H9 (cell line): ENCODE measurements around the gene NOS1AP. TPM values are rescaled to one million over a fixed set of nuclear protein-coding genes. Genes with fewer than 3 reads are reported as not detected.

Experiments used
- DNase-seq: peaks from one replicate; pipeline ENCODE4 v3.0.0-alpha.2; 2017
- H2AFZ ChIP-seq: one replicate; pipeline ENCODE4 v1.6.1; 2013; ENCODE audit warnings: mild to moderate bottlenecking, low read length, control low read depth, moderate library complexity
- H2AK5ac ChIP-seq: 2 replicates; pipeline ENCODE4 v1.6.1; 2013; ENCODE audit warnings: low read length, control low read depth, mixed read lengths; ENCODE audit not compliant: insufficient read length
- H2BK120ac ChIP-seq: one replicate; pipeline ENCODE4 v1.6.1; 2013; ENCODE audit warnings: low read depth, mild to moderate bottlenecking, low read length, control low read depth, inconsistent platforms; ENCODE audit not compliant: poor library complexity, severe bottlenecking
- H2BK12ac ChIP-seq: 2 replicates; pipeline ENCODE4 v1.6.1; 2013; ENCODE audit warnings: low read length, control low read depth, mixed read lengths, low read depth; ENCODE audit not compliant: insufficient read length
- H2BK15ac ChIP-seq: 2 replicates; pipeline ENCODE4 v1.6.1; 2013; ENCODE audit warnings: low read depth, low read length, control low read depth
- H2BK20ac ChIP-seq: one replicate; pipeline ENCODE4 v1.6.1; 2013; ENCODE audit warnings: low read depth, mild to moderate bottlenecking, low read length, control low read depth, inconsistent platforms; ENCODE audit not compliant: poor library complexity, severe bottlenecking
- H2BK5ac ChIP-seq: 2 replicates; pipeline ENCODE4 v1.6.1; 2013; ENCODE audit warnings: low read length, control low read depth, mixed read lengths; ENCODE audit not compliant: insufficient read length
- H3K14ac ChIP-seq: 2 replicates; pipeline ENCODE4 v1.6.1; 2013; ENCODE audit warnings: low read length, control low read depth; ENCODE audit not compliant: insufficient read depth
- H3K18ac ChIP-seq: 2 replicates; pipeline ENCODE4 v1.6.1; 2013; ENCODE audit warnings: low read depth, mild to moderate bottlenecking, mixed read lengths, low read length, control low read depth; ENCODE audit not compliant: insufficient read length
- H3K23ac ChIP-seq: 2 replicates; pipeline ENCODE4 v1.6.1; 2013; ENCODE audit warnings: low read length, control low read depth, mixed read lengths, low read depth; ENCODE audit not compliant: insufficient read length
- H3K23me2 ChIP-seq: 2 replicates; pipeline ENCODE4 v1.6.1; 2013; ENCODE audit warnings: low read depth, mild to moderate bottlenecking, mixed read lengths, low read length, control low read depth; ENCODE audit not compliant: insufficient read length, poor library complexity, severe bottlenecking
- H3K27ac ChIP-seq: 2 replicates; pipeline ENCODE4 v1.5.1; 2013; ENCODE audit warnings: low read length, control low read depth, mixed read lengths, low read depth; ENCODE audit not compliant: insufficient read length
- H3K27me3 ChIP-seq: 2 replicates; pipeline ENCODE4 v1.6.1; 2013; ENCODE audit warnings: low read length, control low read depth, inconsistent platforms; ENCODE audit not compliant: insufficient read depth
- H3K4ac ChIP-seq: 2 replicates; pipeline ENCODE4 v1.6.1; 2013; ENCODE audit warnings: low read depth, mild to moderate bottlenecking, control low read depth, inconsistent platforms, low read length, moderate library complexity
- H3K4me1 ChIP-seq: 2 replicates; pipeline ENCODE4 v1.6.1; 2013; ENCODE audit warnings: low read length, control low read depth, inconsistent platforms; ENCODE audit not compliant: insufficient read depth
- H3K4me2 ChIP-seq: 2 replicates; pipeline ENCODE4 v1.6.1; 2013; ENCODE audit warnings: low read length, control low read depth, mixed read lengths; ENCODE audit not compliant: insufficient read length, insufficient read depth
- H3K56ac ChIP-seq: 2 replicates; pipeline ENCODE4 v1.6.1; 2013; ENCODE audit warnings: low read depth, mild to moderate bottlenecking, mixed read lengths, low read length, control low read depth; ENCODE audit not compliant: insufficient read length
- H3K79me1 ChIP-seq: 2 replicates; pipeline ENCODE4 v1.6.1; 2013; ENCODE audit warnings: low read depth, mild to moderate bottlenecking, moderate library complexity, low read length, control low read depth, inconsistent platforms; ENCODE audit not compliant: insufficient read depth, poor library complexity, severe bottlenecking
- H3K79me2 ChIP-seq: 2 replicates; pipeline ENCODE4 v1.6.1; 2013; ENCODE audit warnings: low read length, control low read depth, inconsistent platforms; ENCODE audit not compliant: insufficient read depth
- H3K9ac ChIP-seq: 2 replicates; pipeline ENCODE4 v1.6.1; 2013; ENCODE audit warnings: low read length, control low read depth, mixed read lengths; ENCODE audit not compliant: insufficient read length; ENCODE audit errors: extremely low read depth
- H3K9me3 ChIP-seq: one replicate; pipeline ENCODE4 v1.6.1; 2013; ENCODE audit warnings: low read depth, low read length, inconsistent platforms; ENCODE audit not compliant: control insufficient read depth
- H3T11ph ChIP-seq: one replicate; pipeline ENCODE4 v1.6.1; 2013; ENCODE audit warnings: mild to moderate bottlenecking, low read length, control low read depth, inconsistent platforms
- H4K20me1 ChIP-seq: one replicate; pipeline ENCODE4 v1.6.1; 2013; ENCODE audit not compliant: control insufficient read depth, insufficient read length, insufficient read depth
- H4K5ac ChIP-seq: 2 replicates; pipeline ENCODE4 v1.6.1; 2013; ENCODE audit warnings: low read depth, mild to moderate bottlenecking, mixed read lengths, low read length, control low read depth; ENCODE audit not compliant: insufficient read length
- H4K8ac ChIP-seq: replicated peaks from 2 replicates; pipeline ENCODE4 v1.6.1; 2013; ENCODE audit warnings: low read length, control low read depth, mixed read lengths, low read depth; ENCODE audit not compliant: insufficient read length
- H4K91ac ChIP-seq: 2 replicates; pipeline ENCODE4 v1.6.1; 2013; ENCODE audit warnings: low read depth, mild to moderate bottlenecking, moderate library complexity, mixed read lengths, low read length, control low read depth; ENCODE audit not compliant: insufficient read length
- H3K27ac Mint-ChIP-seq, 3 experiments: 2 replicates in 2 of 3; 3 replicates in 1 of 3; pipeline ENCODE4 v1.8.0; 2020 to 2021; ENCODE audit warnings: mixed read lengths in 3 of 3, mild to moderate bottlenecking in 1 of 3, moderate library complexity in 1 of 3
- H3K27me3 Mint-ChIP-seq: 2 replicates; pipeline ENCODE4 v1.8.0; 2021; ENCODE audit warnings: low read depth, mild to moderate bottlenecking, moderate library complexity, mixed read lengths
- H3K36me3 Mint-ChIP-seq, 3 experiments: 2 replicates in 2 of 3; 3 replicates in 1 of 3; pipeline ENCODE4 v1.8.0; 2020 to 2021; ENCODE audit warnings: low read depth in 3 of 3, mixed read lengths in 3 of 3; ENCODE audit not compliant: insufficient read depth in 1 of 3
- H3K4me1 Mint-ChIP-seq, 2 experiments: 2 replicates each; pipeline ENCODE4 v1.8.0; 2020; ENCODE audit warnings: mixed read lengths in 2 of 2
- H3K4me3 Mint-ChIP-seq, 2 experiments: 2 replicates in 1 of 2; 3 replicates in 1 of 2; pipeline ENCODE4 v1.8.0; 2020 to 2021; ENCODE audit warnings: mild to moderate bottlenecking in 2 of 2, mixed read lengths in 2 of 2, moderate library complexity in 1 of 2
- H3K9me3 Mint-ChIP-seq, 2 experiments: 2 replicates in 1 of 2; 3 replicates in 1 of 2; pipeline ENCODE4 v1.8.0; 2020; ENCODE audit warnings: mild to moderate bottlenecking in 2 of 2, mixed read lengths in 2 of 2, moderate library complexity in 1 of 2
- CTCF ChIP-seq: fragments of 200-600 bp; sonication (generic); conservative IDR thresholded peaks from 3 replicates; pipeline ENCODE4 v1.8.0; 2021; ENCODE audit warnings: antibody characterized with exemption, mild to moderate bottlenecking
- WGBS: extraction: QIAGEN DNeasy Blood & Tissue Kit; methylation state at CpG from one replicate; pipeline ENCODE4 v1.1.7; 2013; ENCODE audit warnings: missing lambda C conversion rate, low lambda C conversion rate, mixed read lengths; ENCODE audit not compliant: insufficient read length; ENCODE audit errors: extremely low coverage; 5-methylcytosine and 5-hydroxymethylcytosine counted together
- total RNA-seq: library from RNA; stranded (reverse); gene quantifications from 2 replicates; pipeline ENCODE4 v1.2.1, GENCODE V29; 2021

NOS1AP gene
- total RNA-seq, 1 experiment from 2014 or later = 8.4 TPM

- H3K4me2 ChIP-seq = no peak overlapping the region
Observed at GRCh38 chr1:162191396-162192305, 122.2 kb downstream of the NOS1AP start.

More at GRCh38 chr1:162191396-162192305, 122.2 kb downstream of the NOS1AP start:
- no peak overlapping the region for H3T11ph ChIP-seq
- no peaks in the 10 kb centered on the region for H3K9me3 Mint-ChIP-seq
- no peaks in the 10 kb centered on the region for H3K27me3 Mint-ChIP-seq
- no peak for TF ChIP-seq CTCF
- H3K27me3 ChIP-seq = no peaks in the 10 kb centered on the region
- H3K9ac ChIP-seq = no peak overlapping the region
- H3K14ac ChIP-seq = no peak overlapping the region
- no peak overlapping the region for H3K18ac ChIP-seq
- no peak overlapping the region for H3K27ac ChIP-seq
- peak overlapping the region in 2 of 3 experiments; percentile 28 to 46; a peak in 2 of 7 replicates for H3K27ac Mint-ChIP-seq
- H3K4me3 Mint-ChIP-seq = no peak overlapping the region
- no peak overlapping the region for H2AFZ ChIP-seq
- H2BK20ac ChIP-seq = no peak overlapping the region
- H2BK120ac ChIP-seq = no peak overlapping the region
- WGBS = no CpG with 5 or more reads among the region's 3 CpGs
- H4K20me1 ChIP-seq = no peaks in the 10 kb centered on the region
- H3K23ac ChIP-seq = no peak overlapping the region
- H3K56ac ChIP-seq = no peak overlapping the region
- H4K91ac ChIP-seq = no peak overlapping the region
- no peak overlapping the region for H3K4ac ChIP-seq
- H4K8ac ChIP-seq = no peak overlapping the region
- no peaks in the 10 kb centered on the region for H3K36me3 Mint-ChIP-seq
- H3K79me2 ChIP-seq = no peaks in the 10 kb centered on the region; the same call in 1 of the 2 replicates
- H2BK15ac ChIP-seq = no peak overlapping the region
- H3K4me1 Mint-ChIP-seq = peaks cover 19 to 22% of the 10 kb centered on the region in 2 experiments
- H3K23me2 ChIP-seq = no peaks in the 10 kb centered on the region
- H3K79me1 ChIP-seq = no peaks in the 10 kb centered on the region
- no peak overlapping the region for H2BK12ac ChIP-seq
- no peak overlapping the region for H2BK5ac ChIP-seq
- no peak overlapping the region for H4K5ac ChIP-seq
- H3K4me1 ChIP-seq = no peaks in the 10 kb centered on the region; the same call in 1 of the 2 replicates
- no peaks in the 10 kb centered on the region for H3K9me3 ChIP-seq
- H2AK5ac ChIP-seq = no peak overlapping the region
- no peak for DNase-seq
